SHP77 treated with DMSO at 0.1 percent for 48 hours (cell line): ENCODE measurements around the gene HNRNPA0.

Source experiments
- DNase-seq: peaks from one replicate; lab custom pipeline; 2025; lab: John Stamatoyannopoulos, UW

Gene HNRNPA0

GRCh38 chr5:137727623-137728022 lies 26.5 kb downstream of the HNRNPA0 start:
- DNase-seq: no peak

GRCh38 chr5:137724251-137724650 lies 29.9 kb downstream of the HNRNPA0 start:
- no peak for DNase-seq

GRCh38 chr5:137718611-137719010 lies 35.6 kb downstream of the HNRNPA0 start:
- no peak for DNase-seq

- no peak for DNase-seq
Observed at GRCh38 chr5:137716337-137716736, 37.8 kb downstream of the HNRNPA0 start.

GRCh38 chr5:137715456-137715855 lies 38.7 kb downstream of the HNRNPA0 start:
- DNase-seq: no peak

GRCh38 chr5:137714946-137715345 lies 39.2 kb downstream of the HNRNPA0 start:
- no peak for DNase-seq

GRCh38 chr5:137714494-137714893 lies 39.7 kb downstream of the HNRNPA0 start:
- no peak for DNase-seq

GRCh38 chr5:137712139-137712667 lies 42.0 kb downstream of the HNRNPA0 start:
- DNase-seq: no peak

- no peak for DNase-seq
Observed at GRCh38 chr5:137710086-137710485, 44.1 kb downstream of the HNRNPA0 start.

- DNase-seq: no peak
Observed at GRCh38 chr5:137708796-137709559, 45.2 kb downstream of the HNRNPA0 start.

- DNase-seq: no peak
Observed at GRCh38 chr5:137708062-137708461, 46.1 kb downstream of the HNRNPA0 start.

- DNase-seq: no peak
Observed at GRCh38 chr5:137706841-137707240, 47.3 kb downstream of the HNRNPA0 start.

GRCh38 chr5:137705106-137705505 lies 49.1 kb downstream of the HNRNPA0 start:
- no peak for DNase-seq

GRCh38 chr5:137703565-137703964 lies 50.6 kb downstream of the HNRNPA0 start:
- no peak for DNase-seq

- DNase-seq: no peak
Observed at GRCh38 chr5:137700282-137700680, 53.9 kb downstream of the HNRNPA0 start.

GRCh38 chr5:137699336-137700281 lies 54.6 kb downstream of the HNRNPA0 start:
- DNase-seq: no peak

- no peak for DNase-seq
Observed at GRCh38 chr5:137696481-137696880, 57.7 kb downstream of the HNRNPA0 start.

- no peak for DNase-seq
Observed at GRCh38 chr5:137695651-137696428, 58.3 kb downstream of the HNRNPA0 start.
